ENCODE data around the gene BFSP1.

BFSP1 gene

GRCh38 chr20:17530716-17531664, at the start of gene BFSP1:
Gene BFSP1 (minus strand): TSS chr20:17531379. CDS start chr20:17531329, 50 bp downstream.
- in situ Hi-C loops (cut with MboI; ENCODE audit: low sequenced_read_pairs): no loop called here

GRCh38 chr20:17580895-17581294, 49.7 kb upstream of the BFSP1 start:
- in situ Hi-C loops (cut with MboI; ENCODE audit: low sequenced_read_pairs): no loop called here

GRCh38 chr20:17579369-17580039, 48.3 kb upstream of the BFSP1 start:
- in situ Hi-C loops (cut with MboI; ENCODE audit: low sequenced_read_pairs): no loop called here

GRCh38 chr20:17576215-17576614, 45.0 kb upstream of the BFSP1 start:
- in situ Hi-C loops (cut with MboI; ENCODE audit: low sequenced_read_pairs): no loop called here

- in situ Hi-C loops (cut with MboI; ENCODE audit: low sequenced_read_pairs): no loop called here
Measured at GRCh38 chr20:17573463-17573862, 42.3 kb upstream of the BFSP1 start.

GRCh38 chr20:17572034-17572638, 41.0 kb upstream of the BFSP1 start:
- in situ Hi-C loops (cut with MboI; ENCODE audit: low sequenced_read_pairs): no loop called here

- in situ Hi-C loops (cut with MboI; ENCODE audit: low sequenced_read_pairs): no loop called here
Measured at GRCh38 chr20:17571153-17571527, 40.0 kb upstream of the BFSP1 start.

GRCh38 chr20:17570347-17571152, 39.4 kb upstream of the BFSP1 start:
- in situ Hi-C loops (cut with MboI; ENCODE audit: low sequenced_read_pairs): no loop called here

- in situ Hi-C loops (cut with MboI; ENCODE audit: low sequenced_read_pairs): no loop called here
Measured at GRCh38 chr20:17569616-17570346, 38.6 kb upstream of the BFSP1 start, which contains the start of gene DSTN. Gene DSTN (plus strand): TSS chr20:17570075. CDS start chr20:17570209, 134 bp downstream.

GRCh38 chr20:17568972-17569521, 37.9 kb upstream of the BFSP1 start:
- in situ Hi-C loops (cut with MboI; ENCODE audit: low sequenced_read_pairs): no loop called here

GRCh38 chr20:17568045-17568788, 37.0 kb upstream of the BFSP1 start:
- in situ Hi-C loops (cut with MboI; ENCODE audit: low sequenced_read_pairs): no loop called here

GRCh38 chr20:17566345-17566744, 35.2 kb upstream of the BFSP1 start:
- in situ Hi-C loops (cut with MboI; ENCODE audit: low sequenced_read_pairs): no loop called here

- in situ Hi-C loops (cut with MboI; ENCODE audit: low sequenced_read_pairs): no loop called here
Measured at GRCh38 chr20:17565169-17565845, 34.1 kb upstream of the BFSP1 start.

GRCh38 chr20:17562804-17563305, 31.7 kb upstream of the BFSP1 start:
- in situ Hi-C loops (cut with MboI; ENCODE audit: low sequenced_read_pairs): no loop called here

GRCh38 chr20:17560344-17561074, 29.3 kb upstream of the BFSP1 start:
- in situ Hi-C loops (cut with MboI; ENCODE audit: low sequenced_read_pairs): no loop called here

- in situ Hi-C loops (cut with MboI; ENCODE audit: low sequenced_read_pairs): no loop called here
Measured at GRCh38 chr20:17559338-17559737, 28.2 kb upstream of the BFSP1 start.

- in situ Hi-C loops (cut with MboI; ENCODE audit: low sequenced_read_pairs): no loop called here
Measured at GRCh38 chr20:17558941-17559304, 27.7 kb upstream of the BFSP1 start.

Measured in HL-60/S4 treated with phorbol 12-myristate 13-acetate at 8.2 ng/mL for 4 days and 3 days (cell line).